IPS-18a (cell line): Measurements from ENCODE around the gene MANBA.
A peak's percentile ranks its signal among the peaks of the same experiment; 100 is the strongest.

ENCODE experiments used
- H3K27ac ChIP-seq: one replicate; pipeline ENCODE4 v1.5.1; 2013; ENCODE audit warnings: low read length
- H3K27me3 ChIP-seq: one replicate; pipeline ENCODE4 v1.6.1; 2013; ENCODE audit warnings: mild to moderate bottlenecking, low read length; ENCODE audit not compliant: control insufficient read depth, insufficient read depth
- H3K36me3 ChIP-seq: one replicate; pipeline ENCODE4 v1.6.1; 2013; ENCODE audit warnings: low read depth, low read length; ENCODE audit not compliant: control insufficient read depth
- H3K4me1 ChIP-seq: one replicate; pipeline ENCODE4 v1.6.1; 2013; ENCODE audit warnings: low read depth, low read length; ENCODE audit not compliant: control insufficient read depth
- H3K4me3 ChIP-seq: one replicate; pipeline ENCODE4 v1.5.1; 2013; ENCODE audit warnings: low read length
- H3K9ac ChIP-seq: one replicate; pipeline ENCODE4 v1.6.1; 2013; ENCODE audit warnings: mild to moderate bottlenecking, low read length, moderate library complexity
- H3K9me3 ChIP-seq: one replicate; pipeline ENCODE4 v1.6.1; 2013; ENCODE audit warnings: low read depth, low read length; ENCODE audit not compliant: control insufficient read depth

MANBA gene

DNA sequence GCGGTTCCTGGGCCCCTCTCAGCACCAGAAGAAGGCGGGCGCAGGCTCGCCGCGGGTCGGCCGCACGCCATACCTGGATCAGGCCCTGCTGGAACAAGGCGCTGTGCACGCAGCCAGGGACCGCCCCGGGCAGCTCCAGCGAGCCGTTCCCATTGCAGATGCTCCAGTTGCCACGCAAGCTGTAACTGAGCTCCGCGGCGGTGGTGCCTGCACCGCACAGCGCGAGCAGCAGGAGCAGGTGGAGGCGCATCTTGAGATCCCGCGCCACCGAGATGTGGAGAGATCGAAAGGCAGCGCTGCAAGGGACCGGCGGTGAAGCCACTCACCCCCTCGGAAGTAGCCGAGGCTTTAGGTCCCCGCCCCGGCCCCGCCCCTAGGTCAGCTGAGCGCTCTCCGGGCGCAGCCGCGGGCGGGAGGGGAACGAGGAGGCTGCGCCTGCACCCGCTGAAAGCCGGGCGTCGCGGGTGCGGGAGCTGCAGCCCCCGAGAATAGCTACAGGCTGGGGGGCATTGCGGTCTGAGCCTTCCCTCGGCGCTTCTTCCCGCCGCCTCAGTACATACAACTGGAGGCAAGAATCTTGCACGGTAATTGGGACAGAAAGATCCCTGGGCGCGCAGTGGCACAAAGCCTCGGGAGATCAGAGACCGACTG is at the start of gene MANBA:
TSS of gene MANBA (minus strand) at position 324 of the 651 bp plus-strand sequence. CDS start at position 250, 74 bp downstream.
- Histone ChIP-seq H3K9me3 (no peaks in the 10 kb centered on the region), H3K4me1 (peaks cover 7% of the 10 kb centered on the region), H3K27ac (no peak within 1 kb of the TSS), H3K4me3 (peak within 1 kb of the TSS; percentile 95), H3K27me3 (peaks cover 18% of the 10 kb centered on the region), H3K36me3 (no peaks in the 10 kb centered on the region), H3K9ac (peak within 1 kb of the TSS; percentile 68)

DNA sequence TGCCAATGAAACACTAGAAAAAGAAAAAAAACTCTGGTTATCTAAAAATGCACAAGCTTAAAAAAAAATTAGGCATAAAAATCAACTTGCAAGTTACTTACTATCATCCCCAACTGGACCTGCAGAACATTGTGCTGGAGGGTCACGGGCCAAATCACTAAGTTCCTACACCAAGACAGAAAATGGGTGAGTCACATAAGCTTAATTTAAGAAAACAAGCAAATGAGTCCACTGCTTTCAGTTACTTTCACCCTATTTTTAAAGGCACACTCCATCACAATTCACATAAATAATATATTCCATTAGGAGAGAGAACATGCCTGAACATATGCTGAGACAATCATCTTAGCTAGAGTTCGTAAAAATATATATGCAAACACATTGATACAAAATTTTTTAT is 48.9 kb upstream of the MANBA start:
- Histone ChIP-seq H3K36me3 (peaks cover 50% of the 10 kb centered on the region), H3K27me3 (no peaks in the 10 kb centered on the region), H3K9me3 (no peaks in the 10 kb centered on the region), H3K4me3 (no peak overlapping the region), H3K27ac (no peak overlapping the region), H3K4me1 (no peaks in the 10 kb centered on the region), H3K9ac (no peak overlapping the region)

- Histone ChIP-seq H3K4me3 (no peak overlapping the region), H3K36me3 (peaks cover 54% of the 10 kb centered on the region), H3K9me3 (no peaks in the 10 kb centered on the region), H3K27me3 (no peaks in the 10 kb centered on the region), H3K9ac (no peak overlapping the region), H3K4me1 (no peaks in the 10 kb centered on the region), H3K27ac (no peak overlapping the region)
Observed at GRCh38 chr4:102809190-102809589, 48.4 kb upstream of the MANBA start.

GRCh38 chr4:102808009-102808408 is 47.2 kb upstream of the MANBA start:
- no peak overlapping the region for H3K27ac ChIP-seq
- H3K4me1 ChIP-seq = no peaks in the 10 kb centered on the region
- H3K27me3 ChIP-seq = no peaks in the 10 kb centered on the region
- peaks cover 65% of the 10 kb centered on the region for H3K36me3 ChIP-seq
- no peak overlapping the region for H3K4me3 ChIP-seq
- no peak overlapping the region for H3K9ac ChIP-seq
- H3K9me3 ChIP-seq = no peaks in the 10 kb centered on the region

- H3K9ac ChIP-seq = no peak overlapping the region
- no peak overlapping the region for H3K27ac ChIP-seq
- no peak overlapping the region for H3K4me3 ChIP-seq
- no peaks in the 10 kb centered on the region for H3K9me3 ChIP-seq
- H3K36me3 ChIP-seq = peaks cover 71% of the 10 kb centered on the region
- H3K27me3 ChIP-seq = no peaks in the 10 kb centered on the region
- no peaks in the 10 kb centered on the region for H3K4me1 ChIP-seq
Observed at GRCh38 chr4:102807345-102807744, 46.6 kb upstream of the MANBA start.

- peaks cover 11% of the 10 kb centered on the region for H3K4me1 ChIP-seq
- H3K27ac ChIP-seq = no peak overlapping the region
- H3K9me3 ChIP-seq = no peaks in the 10 kb centered on the region
- H3K36me3 ChIP-seq = peaks cover 96% of the 10 kb centered on the region
- no peak overlapping the region for H3K9ac ChIP-seq
- H3K27me3 ChIP-seq = no peaks in the 10 kb centered on the region
- H3K4me3 ChIP-seq = no peak overlapping the region
Observed at GRCh38 chr4:102799816-102800215, 39.0 kb upstream of the MANBA start.

- Histone ChIP-seq H3K9ac (no peak overlapping the region), H3K4me1 (peaks cover 14% of the 10 kb centered on the region), H3K4me3 (no peak overlapping the region), H3K9me3 (no peaks in the 10 kb centered on the region), H3K27me3 (no peaks in the 10 kb centered on the region), H3K36me3 (peaks cover 54% of the 10 kb centered on the region), H3K27ac (no peak overlapping the region)
Observed at GRCh38 chr4:102794999-102795398, 34.2 kb upstream of the MANBA start.

DNA sequence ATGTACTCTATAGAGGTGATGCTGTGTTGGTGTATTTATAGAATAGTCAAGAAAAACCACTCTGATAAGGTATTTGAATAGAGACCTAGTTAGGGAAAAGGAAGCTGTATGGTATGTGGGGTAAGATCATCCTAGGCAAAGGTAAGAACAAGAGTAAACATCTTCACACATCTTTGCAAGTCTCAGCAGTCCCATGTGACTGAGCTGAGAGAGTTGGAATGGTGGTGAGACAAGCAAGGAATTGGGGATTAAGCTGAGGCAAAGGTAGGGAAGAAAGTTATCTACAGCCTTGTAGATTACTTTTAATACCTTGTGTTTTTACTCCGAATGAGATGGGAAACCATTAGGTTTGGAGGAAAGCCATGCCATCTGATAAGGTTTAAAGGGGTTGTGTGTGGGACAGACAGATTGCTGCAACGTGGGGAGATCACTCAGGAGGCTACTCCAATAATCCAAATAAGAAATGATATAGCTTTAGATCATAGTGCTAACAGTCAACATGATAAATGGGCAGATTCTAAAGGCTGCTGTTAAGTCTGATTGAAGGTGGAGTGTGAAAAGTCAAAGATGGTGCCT is 31.7 kb upstream of the MANBA start:
- no peak overlapping the region for H3K27ac ChIP-seq
- H3K9ac ChIP-seq = no peak overlapping the region
- no peak overlapping the region for H3K4me3 ChIP-seq
- H3K27me3 ChIP-seq = no peaks in the 10 kb centered on the region
- no peaks in the 10 kb centered on the region for H3K9me3 ChIP-seq
- H3K4me1 ChIP-seq = peaks cover 14% of the 10 kb centered on the region
- H3K36me3 ChIP-seq = peaks cover 28% of the 10 kb centered on the region

DNA sequence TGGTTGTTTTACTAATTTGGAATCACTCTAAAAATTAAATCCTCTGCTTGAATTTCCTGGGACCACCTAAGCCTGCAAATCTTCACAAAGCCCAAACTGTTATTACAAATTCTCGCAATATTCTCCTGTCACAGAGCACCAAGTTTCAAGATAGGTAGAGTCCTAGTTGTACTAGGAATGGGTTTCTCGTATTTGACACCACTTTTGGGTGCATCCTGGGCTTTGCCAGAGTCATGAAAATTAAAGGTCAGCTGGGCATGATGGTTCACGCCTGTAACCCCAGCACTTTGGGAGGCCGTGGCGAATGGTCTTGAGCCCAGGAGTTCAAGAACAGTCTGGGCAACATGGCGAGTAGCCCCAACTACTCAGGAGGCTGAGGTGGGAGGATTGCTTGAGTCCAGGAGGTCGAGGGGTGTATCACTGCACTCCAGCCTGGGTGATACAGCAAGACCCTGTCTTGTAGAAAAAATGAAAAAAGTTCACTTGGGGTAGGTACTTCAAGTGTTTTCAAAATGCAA is 30.6 kb upstream of the MANBA start:
- H3K27me3 ChIP-seq = no peaks in the 10 kb centered on the region
- H3K36me3 ChIP-seq = peaks cover 19% of the 10 kb centered on the region
- no peak overlapping the region for H3K27ac ChIP-seq
- H3K4me1 ChIP-seq = peaks cover 9% of the 10 kb centered on the region
- H3K9me3 ChIP-seq = no peaks in the 10 kb centered on the region
- H3K4me3 ChIP-seq = no peak overlapping the region
- no peak overlapping the region for H3K9ac ChIP-seq

- H3K9me3 ChIP-seq = no peaks in the 10 kb centered on the region
Observed at GRCh38 chr4:102789317-102789717, 28.5 kb upstream of the MANBA start.

DNA sequence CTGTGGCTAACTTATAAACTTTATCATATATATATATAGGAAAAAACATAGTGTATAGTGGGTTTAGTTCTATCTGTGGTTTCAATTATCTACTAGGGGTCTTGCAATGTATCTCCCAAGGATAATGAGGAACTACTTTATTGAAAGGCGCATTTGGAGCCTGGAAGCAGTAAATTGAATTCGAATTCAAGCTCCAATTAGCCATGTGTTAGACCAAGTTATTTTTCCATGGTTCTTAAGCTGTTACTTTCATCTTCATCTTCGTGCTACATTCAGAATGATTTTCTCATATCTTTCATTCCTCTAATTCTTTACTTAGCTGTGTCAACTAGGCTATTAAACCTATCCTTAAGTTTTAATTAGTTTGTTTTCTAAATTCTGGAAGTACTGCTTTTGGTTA is 27.2 kb upstream of the MANBA start:
- no peaks in the 10 kb centered on the region for H3K36me3 ChIP-seq
- no peaks in the 10 kb centered on the region for H3K4me1 ChIP-seq
- H3K27me3 ChIP-seq = no peaks in the 10 kb centered on the region
- no peak overlapping the region for H3K27ac ChIP-seq
- no peak overlapping the region for H3K9ac ChIP-seq
- H3K4me3 ChIP-seq = no peak overlapping the region
- no peaks in the 10 kb centered on the region for H3K9me3 ChIP-seq

More at GRCh38 chr4:102789317-102789717, 28.5 kb upstream of the MANBA start:
- Histone ChIP-seq H3K4me3 (no peak overlapping the region), H3K27me3 (no peaks in the 10 kb centered on the region), H3K36me3 (no peaks in the 10 kb centered on the region), H3K4me1 (no peaks in the 10 kb centered on the region), H3K9ac (no peak overlapping the region), H3K27ac (no peak overlapping the region)
